ENCODE results near the gene DDX18. TPM values are rescaled to one million over a fixed set of nuclear protein-coding genes. Genes with fewer than 3 reads are reported as not detected.

DDX18 gene
- total and polyA plus RNA-seq, 2 donors (not counting 3 experiments of a cell fraction or from before 2014, with no cell fraction given) = 15.8 to 50.4 TPM

DNA sequence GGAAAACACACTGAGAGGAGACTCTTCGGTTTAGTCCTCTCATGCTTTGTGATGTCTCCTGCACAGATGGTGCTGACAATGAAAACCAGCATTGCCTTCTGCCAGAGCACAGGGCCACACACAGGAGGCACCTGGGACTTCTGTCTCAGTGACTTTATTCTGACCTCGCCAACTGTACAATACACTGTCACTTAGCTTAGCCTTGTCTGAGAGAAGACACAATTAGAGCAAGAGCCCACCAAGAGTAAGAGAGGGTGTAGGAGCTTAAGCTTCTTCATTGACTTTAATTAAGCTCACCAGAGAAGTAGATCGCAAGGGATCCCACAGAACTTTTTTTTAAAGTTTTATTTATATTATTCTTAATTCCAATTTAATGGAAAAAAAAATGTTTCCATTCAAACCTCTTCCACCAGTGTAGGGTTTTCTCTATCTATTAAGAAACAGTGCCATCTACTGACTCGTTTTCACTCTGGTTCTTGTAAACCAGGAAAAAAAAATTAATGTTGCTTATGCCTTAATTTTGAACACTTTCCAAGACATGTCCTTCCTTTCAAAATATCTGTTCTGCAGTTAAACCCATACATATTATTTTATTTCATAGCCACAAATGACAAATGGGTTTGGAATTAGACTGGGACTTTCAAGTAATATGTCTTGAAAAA is 42.4 kb upstream of the DDX18 start:
- dilution Hi-C loops (cut with MboI; ENCODE audit: extremely low pct_ligation_motif_present, low sequenced_read_pairs) (no loop called here), intact Hi-C loops (cut with micrococcal nuclease) (no loop called here)
- POLR2A ChIA-PET = no interaction called here
- Histone ChIP-seq H2AFZ (ENCODE audit: low read depth, low read length) (no peak overlapping the region), H3K9me1 (replicated peaks; ENCODE audit: control insufficient read depth, extremely low read depth, insufficient read depth, low read length) (no peaks in the 10 kb centered on the region), H3K9ac (replicated peaks; ENCODE audit: extremely low read depth, insufficient read depth, low read length) (no peak overlapping the region), H4K20me1 (replicated peaks; ENCODE audit: control insufficient read depth, extremely low read depth, insufficient read depth, low read length) (no peaks in the 10 kb centered on the region), H3K79me2 (ENCODE audit: control insufficient read depth, insufficient read depth, low read length) (no peaks in the 10 kb centered on the region), H3K27ac (ENCODE audit: insufficient read depth, low read depth, low read length) (no peak overlapping the region), H3K4me1 (ENCODE audit: control insufficient read depth, extremely low read depth, insufficient read depth, low read length) (no peaks in the 10 kb centered on the region), H3K27me3 (ENCODE audit: control insufficient read depth in 2 of 2, insufficient read depth in 2 of 2, low read length in 2 of 2) (no peaks in the 10 kb centered on the region), H3K9me3 (replicated peaks; ENCODE audit: control insufficient read depth, insufficient read depth, low read length) (no peaks in the 10 kb centered on the region), H3K36me3 (ENCODE audit: control insufficient read depth in 2 of 2, extremely low read depth in 1 of 2, insufficient read depth in 2 of 2, low read length in 2 of 2) (no peaks in the 10 kb centered on the region), H3K4me2 (ENCODE audit: insufficient read depth, low read length) (no peak overlapping the region), H3K4me3 (replicated peaks in 1 of 3; ENCODE audit: insufficient read depth in 1 of 3, low read depth in 1 of 3, low read length in 3 of 3) (no peak overlapping the region)
- TF ChIP-seq, protein P1, sequence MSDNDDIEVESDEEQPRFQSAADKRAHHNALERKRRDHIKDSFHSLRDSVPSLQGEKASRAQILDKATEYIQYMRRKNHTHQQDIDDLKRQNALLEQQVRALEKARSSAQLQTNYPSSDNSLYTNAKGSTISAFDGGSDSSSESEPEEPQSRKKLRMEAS (IDR thresholded peaks at IDR 0.05; ENCODE audit: insufficient read depth, insufficient read length) = no peak
- TF ChIP-seq GATA2 (IDR thresholded peaks at IDR 0.05; ENCODE audit: insufficient read depth, insufficient read length, low read depth, low read length) (no peak), CTCF (IDR thresholded peaks at IDR 0.05; ENCODE audit: extremely low read depth in 1 of 2, insufficient read depth in 1 of 2, low read depth in 1 of 2, low read length in 2 of 2) (no peak), POLR2A (IDR thresholded peaks at IDR 0.05; ENCODE audit: low read depth, low read length) (no peak), FOS (IDR thresholded peaks at IDR 0.05; ENCODE audit: borderline replicate concordance, insufficient read depth, low read length) (no peak), JUN (IDR thresholded peaks at IDR 0.05; ENCODE audit: borderline replicate concordance, insufficient read depth, insufficient read length, low read depth) (no peak), MYC (IDR thresholded peaks at IDR 0.05; ENCODE audit: low read depth, low read length) (no peak), EZH2 (IDR thresholded peaks at IDR 0.05; ENCODE audit: borderline replicate concordance, low read depth, low read length, severe bottlenecking) (no peak), POLR2AphosphoS5 (IDR thresholded peaks at IDR 0.05; ENCODE audit: insufficient read depth, low read depth, low read length) (no peak)
- FAIRE-seq (no peak), DNase-seq (ENCODE audit: low read depth, low spot score) (peak; percentile 15)
- CTCF ChIA-PET = interaction anchor here (1.1 kb wide), 1 partner anchor 14 kb away, joined by 3 read pairs; no protein-coding TSS in a partner anchor
- no TSS peak for BruUV-seq (replicated peaks)
